Subcutaneous adipose tissue (tissue), 4 donors: ENCODE measurements around the gene IGF2. TPM values are rescaled to one million over a fixed set of nuclear protein-coding genes. Genes with fewer than 3 reads are reported as not detected.

Experiments used
- CTCF ChIP-seq: fragments of 450-650 bp; IDR thresholded peaks from one replicate; pipeline ENCODE4 v1.5.1; 2016; ENCODE audit warnings: low read depth, mild to moderate bottlenecking, control low read depth, antibody characterized with exemption, moderate library complexity
- total RNA-seq, 4 donors: library from RNA; depleted of rRNA; stranded (reverse); fragments of >200 nt; gene quantifications; one replicate each; pipeline ENCODE4 v1.1.0, GENCODE V29; 2016

IGF2 gene
- total RNA-seq, 4 donors from 2014 or later = 21.6 to 32.8 (median 26.6) TPM

GRCh38 chr11:2102883-2103213 is 36.3 kb downstream of the IGF2 start:
- TF ChIP-seq CTCF = no peak

GRCh38 chr11:2102132-2102882 is 36.9 kb downstream of the IGF2 start:
- no peak for TF ChIP-seq CTCF

- no peak for TF ChIP-seq CTCF
These were observed 38.0 kb downstream of the IGF2 start for GRCh38 chr11:2101171-2101675.

GRCh38 chr11:2100361-2101170 is 38.6 kb downstream of the IGF2 start:
- TF ChIP-seq CTCF = no peak

- TF ChIP-seq CTCF = no peak
These were observed 39.5 kb downstream of the IGF2 start for GRCh38 chr11:2099516-2100349.

- no peak for TF ChIP-seq CTCF
These were observed 40.3 kb downstream of the IGF2 start for GRCh38 chr11:2098691-2099515.
